Measurements from ENCODE around the gene KIF12. TPM values are rescaled to one million over a fixed set of nuclear protein-coding genes. Genes with fewer than 3 reads are reported as not detected.

The KIF12 gene
- total and polyA plus RNA-seq, 4 experiments from 2014 or later, result not detected

DNA sequence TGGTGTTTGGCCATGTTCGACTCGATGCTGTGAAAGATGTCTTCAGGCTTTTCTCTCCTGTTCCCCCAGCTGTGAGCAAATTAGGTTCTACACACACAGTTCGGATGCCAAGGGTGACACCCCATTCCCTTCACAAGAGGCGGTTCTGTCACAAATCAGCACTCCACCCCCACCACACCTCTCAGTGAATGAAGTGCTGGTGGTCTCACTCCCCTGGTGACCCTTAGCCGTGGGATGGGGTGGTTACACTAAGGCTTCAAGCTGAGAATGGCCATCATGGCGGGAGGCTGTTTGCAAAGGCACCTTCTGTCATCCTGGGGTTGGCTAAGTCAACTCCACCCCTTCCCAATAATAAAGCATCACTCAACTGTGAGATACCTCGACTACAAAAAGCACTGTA lies 47.4 kb downstream of the KIF12 start:
- ChIA-PET POLR2A (ENCODE audit: partially characterized antibody) (no interaction called here), CTCF (ENCODE audit: partially characterized antibody) (no interaction called here)
- H3K9me3 ChIP-seq (ENCODE audit: control insufficient read depth in 1 of 2, low read length in 2 of 2), result no peaks in the 10 kb centered on the region
- DNase-seq, result no peak
- H3K9me3 Mint-ChIP-seq, result no peaks in the 10 kb centered on the region
- no peaks in the 10 kb centered on the region for H3K4me1 Mint-ChIP-seq
- peaks cover 0 to 3% of the 10 kb centered on the region in 2 donors for H3K36me3 Mint-ChIP-seq
- H3K27ac ChIP-seq (ENCODE audit: low read depth, low read length), result no peak overlapping the region
- peaks cover 0 to under 1% of the 10 kb centered on the region in 2 donors for H3K27me3 Mint-ChIP-seq
- no peaks in the 10 kb centered on the region for H3K27me3 ChIP-seq (ENCODE audit: insufficient read depth, low read length)
- H3K36me3 ChIP-seq (ENCODE audit: insufficient read depth, low read length), result no peaks in the 10 kb centered on the region
- no peak overlapping the region for H3K27ac Mint-ChIP-seq
- intact Hi-C loops (cut with micrococcal nuclease), result no loop called here
- H3K4me3 ChIP-seq (ENCODE audit: low read length in 2 of 2), result no peak overlapping the region
- H3K4me3 Mint-ChIP-seq, result no peak overlapping the region
- H3K4me1 ChIP-seq (ENCODE audit: insufficient read depth, low read length), result no peaks in the 10 kb centered on the region

- no peak overlapping the region for H3K27ac Mint-ChIP-seq
- H3K4me1 Mint-ChIP-seq, result no peaks in the 10 kb centered on the region
- no peak overlapping the region for H3K27ac ChIP-seq (ENCODE audit: low read depth, low read length)
- H3K4me3 Mint-ChIP-seq, result no peak overlapping the region
- H3K27me3 Mint-ChIP-seq, result peaks cover 0 to 4% of the 10 kb centered on the region in 2 donors
- POLR2A ChIA-PET (ENCODE audit: partially characterized antibody), result no interaction called here
- H3K4me1 ChIP-seq (ENCODE audit: insufficient read depth, low read length), result no peaks in the 10 kb centered on the region
- DNase-seq, result no peak
- no peaks in the 10 kb centered on the region for H3K36me3 ChIP-seq (ENCODE audit: insufficient read depth, low read length)
- H3K36me3 Mint-ChIP-seq, result peaks cover 0 to 3% of the 10 kb centered on the region in 2 donors
- no peaks in the 10 kb centered on the region for H3K9me3 ChIP-seq (ENCODE audit: control insufficient read depth in 1 of 2, low read length in 2 of 2)
- H3K9me3 Mint-ChIP-seq, result no peaks in the 10 kb centered on the region
- intact Hi-C loops (cut with micrococcal nuclease), result no loop called here
- CTCF ChIA-PET (ENCODE audit: partially characterized antibody), result interaction anchor here (0.9 to 1.0 kb wide), 2 partner anchors 33 to 57 kb away, joined by 3 read pairs; no protein-coding TSS in a partner anchor
- no peaks in the 10 kb centered on the region for H3K27me3 ChIP-seq (ENCODE audit: insufficient read depth, low read length)
- no peak overlapping the region for H3K4me3 ChIP-seq (ENCODE audit: low read length in 2 of 2)
These were observed 47.8 kb downstream of the KIF12 start for GRCh38 chr9:114051281-114051680.

DNA sequence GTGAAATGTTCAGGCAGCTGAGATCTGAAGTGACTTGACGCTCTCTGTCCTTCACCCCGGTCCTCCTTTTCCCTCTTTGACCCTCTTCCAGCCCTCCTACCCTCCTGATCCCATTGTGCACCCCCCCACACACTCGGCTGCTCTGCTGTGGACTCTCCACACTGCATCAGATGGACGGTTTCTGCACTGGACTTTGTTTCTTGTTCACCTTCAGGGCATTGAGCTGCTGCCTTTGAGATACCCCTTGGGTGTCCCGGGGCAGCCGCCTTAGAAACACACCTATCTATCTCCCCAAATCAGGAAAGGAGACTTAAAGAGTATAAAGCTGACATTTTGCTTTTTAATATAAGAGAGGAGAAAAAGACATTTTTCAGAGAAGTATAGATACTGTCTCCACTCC lies 48.4 kb downstream of the KIF12 start:
- POLR2A ChIA-PET (ENCODE audit: partially characterized antibody), result no interaction called here
- H3K9me3 ChIP-seq (ENCODE audit: control insufficient read depth in 1 of 2, low read length in 2 of 2), result no peaks in the 10 kb centered on the region
- intact Hi-C loops (cut with micrococcal nuclease), result no loop called here
- Mint-ChIP-seq H3K4me3 (no peak overlapping the region), H3K4me1 (no peaks in the 10 kb centered on the region), H3K27me3 (peaks cover 0 to 4% of the 10 kb centered on the region in 2 donors), H3K9me3 (no peaks in the 10 kb centered on the region), H3K27ac (no peak overlapping the region), H3K36me3 (peaks cover 0 to 3% of the 10 kb centered on the region in 2 donors)
- no peak for DNase-seq
- no peaks in the 10 kb centered on the region for H3K4me1 ChIP-seq (ENCODE audit: insufficient read depth, low read length)
- CTCF ChIA-PET (ENCODE audit: partially characterized antibody), result interaction anchor here (0.9 to 1.0 kb wide), 2 partner anchors 34 to 57 kb away, joined by 3 read pairs; no protein-coding TSS in a partner anchor
- H3K27ac ChIP-seq (ENCODE audit: low read depth, low read length), result no peak overlapping the region
- H3K27me3 ChIP-seq (ENCODE audit: insufficient read depth, low read length), result no peaks in the 10 kb centered on the region
- no peaks in the 10 kb centered on the region for H3K36me3 ChIP-seq (ENCODE audit: insufficient read depth, low read length)
- no peak overlapping the region for H3K4me3 ChIP-seq (ENCODE audit: low read length in 2 of 2)

DNA sequence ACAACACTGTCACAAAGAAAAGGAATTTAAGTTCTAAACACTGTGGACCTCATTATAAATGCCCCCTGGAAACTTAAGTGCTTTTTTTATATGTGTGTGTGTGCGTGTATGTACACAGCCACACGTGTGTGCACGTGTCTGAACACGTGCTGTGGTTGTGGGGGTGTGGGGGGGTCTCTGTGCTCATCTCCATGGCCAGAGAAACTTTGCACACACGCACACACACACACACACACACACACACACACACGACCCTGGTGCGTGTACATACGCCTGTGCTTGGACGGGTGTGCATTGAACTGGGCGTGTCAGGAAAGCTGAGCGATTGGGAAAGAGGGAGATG lies 48.9 kb downstream of the KIF12 start:
- H3K27ac Mint-ChIP-seq, result no peak overlapping the region
- H3K4me1 Mint-ChIP-seq, result no peaks in the 10 kb centered on the region
- no peak for DNase-seq
- Histone ChIP-seq H3K9me3 (ENCODE audit: control insufficient read depth in 1 of 2, low read length in 2 of 2) (no peaks in the 10 kb centered on the region), H3K36me3 (ENCODE audit: insufficient read depth, low read length) (no peaks in the 10 kb centered on the region), H3K4me1 (ENCODE audit: insufficient read depth, low read length) (no peaks in the 10 kb centered on the region), H3K27me3 (ENCODE audit: insufficient read depth, low read length) (no peaks in the 10 kb centered on the region), H3K27ac (ENCODE audit: low read depth, low read length) (no peak overlapping the region), H3K4me3 (ENCODE audit: low read length in 2 of 2) (no peak overlapping the region)
- intact Hi-C loops (cut with micrococcal nuclease), result no loop called here
- POLR2A ChIA-PET (ENCODE audit: partially characterized antibody), result no interaction called here
- no peak overlapping the region for H3K4me3 Mint-ChIP-seq
- CTCF ChIA-PET (ENCODE audit: partially characterized antibody), result interaction anchor here (0.9 to 1.0 kb wide), 2 partner anchors 34 to 58 kb away, joined by 3 read pairs; no protein-coding TSS in a partner anchor
- H3K9me3 Mint-ChIP-seq, result no peaks in the 10 kb centered on the region
- peaks cover 0 to 4% of the 10 kb centered on the region in 2 donors for H3K27me3 Mint-ChIP-seq
- H3K36me3 Mint-ChIP-seq, result peaks cover 0 to 3% of the 10 kb centered on the region in 2 donors

- intact Hi-C loops (cut with micrococcal nuclease), result no loop called here
- Mint-ChIP-seq H3K4me1 (no peaks in the 10 kb centered on the region), H3K9me3 (no peaks in the 10 kb centered on the region), H3K36me3 (peaks cover 0 to 3% of the 10 kb centered on the region in 2 donors), H3K27me3 (peaks cover 0 to 4% of the 10 kb centered on the region in 2 donors), H3K27ac (no peak overlapping the region), H3K4me3 (no peak overlapping the region)
- no peak overlapping the region for H3K27ac ChIP-seq (ENCODE audit: low read depth, low read length)
- H3K27me3 ChIP-seq (ENCODE audit: insufficient read depth, low read length), result no peaks in the 10 kb centered on the region
- H3K9me3 ChIP-seq (ENCODE audit: control insufficient read depth in 1 of 2, low read length in 2 of 2), result no peaks in the 10 kb centered on the region
- H3K4me1 ChIP-seq (ENCODE audit: insufficient read depth, low read length), result no peaks in the 10 kb centered on the region
- CTCF ChIA-PET (ENCODE audit: partially characterized antibody), result no interaction called here
- no peak overlapping the region for H3K4me3 ChIP-seq (ENCODE audit: low read length in 2 of 2)
- no peaks in the 10 kb centered on the region for H3K36me3 ChIP-seq (ENCODE audit: insufficient read depth, low read length)
- DNase-seq, result no peak
- POLR2A ChIA-PET (ENCODE audit: partially characterized antibody), result no interaction called here
These were observed 49.5 kb downstream of the KIF12 start for GRCh38 chr9:114049441-114050225.

GRCh38 chr9:114048533-114049415 lies 50.3 kb downstream of the KIF12 start:
- Mint-ChIP-seq H3K27me3 (peaks cover 0 to 4% of the 10 kb centered on the region in 2 donors), H3K36me3 (peaks cover 0 to 3% of the 10 kb centered on the region in 2 donors), H3K4me1 (no peaks in the 10 kb centered on the region), H3K27ac (no peak overlapping the region), H3K9me3 (peaks cover 0 to under 1% (median 0%) of the 10 kb centered on the region in 8 donors), H3K4me3 (no peak overlapping the region)
- Histone ChIP-seq H3K27me3 (ENCODE audit: insufficient read depth, low read length) (no peaks in the 10 kb centered on the region), H3K4me3 (ENCODE audit: low read length in 2 of 2) (no peak overlapping the region), H3K4me1 (ENCODE audit: insufficient read depth, low read length) (no peaks in the 10 kb centered on the region), H3K27ac (ENCODE audit: low read depth, low read length) (no peak overlapping the region), H3K36me3 (ENCODE audit: insufficient read depth, low read length) (no peaks in the 10 kb centered on the region), H3K9me3 (ENCODE audit: control insufficient read depth in 1 of 2, low read length in 2 of 2) (no peaks in the 10 kb centered on the region)
- no peak for DNase-seq
- ChIA-PET CTCF (ENCODE audit: partially characterized antibody) (no interaction called here), POLR2A (ENCODE audit: partially characterized antibody) (no interaction called here)
- intact Hi-C loops (cut with micrococcal nuclease), result no loop called here

DNA sequence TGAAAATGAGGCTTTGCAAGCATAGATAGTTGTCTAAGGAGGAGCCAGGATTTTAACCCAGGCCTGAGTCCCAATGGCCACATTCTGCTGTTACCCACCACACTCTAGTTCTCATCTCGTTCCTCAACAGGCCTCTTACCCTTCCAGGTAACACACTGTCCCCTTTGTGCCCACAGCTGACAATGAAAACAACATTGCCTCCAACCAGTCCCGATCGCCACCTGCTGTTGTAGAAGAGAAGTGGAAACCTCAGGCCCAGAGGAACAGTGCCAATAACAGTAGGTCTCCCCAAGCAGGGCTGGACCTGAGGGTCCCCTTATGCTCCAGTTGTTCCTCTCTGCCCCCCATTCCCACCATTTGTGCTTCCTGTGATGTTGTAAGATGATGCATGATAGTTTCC lies 51.4 kb downstream of the KIF12 start:
- Histone ChIP-seq H3K9me3 (ENCODE audit: control insufficient read depth in 1 of 2, low read length in 2 of 2) (no peaks in the 10 kb centered on the region), H3K36me3 (ENCODE audit: insufficient read depth, low read length) (no peaks in the 10 kb centered on the region), H3K4me3 (ENCODE audit: low read length in 2 of 2) (no peak overlapping the region), H3K27ac (ENCODE audit: low read depth, low read length) (no peak overlapping the region), H3K4me1 (ENCODE audit: insufficient read depth, low read length) (no peaks in the 10 kb centered on the region), H3K27me3 (ENCODE audit: insufficient read depth, low read length) (no peaks in the 10 kb centered on the region)
- ChIA-PET POLR2A (ENCODE audit: partially characterized antibody) (no interaction called here), CTCF (ENCODE audit: partially characterized antibody) (no interaction called here)
- intact Hi-C loops (cut with micrococcal nuclease), result no loop called here
- H3K4me1 Mint-ChIP-seq, result no peaks in the 10 kb centered on the region
- peaks cover 0 to 2% (median 0%) of the 10 kb centered on the region in 8 donors for H3K9me3 Mint-ChIP-seq
- H3K27me3 Mint-ChIP-seq, result peaks cover 0 to 4% of the 10 kb centered on the region in 2 donors
- no peak overlapping the region for H3K27ac Mint-ChIP-seq
- peaks cover 0 to 3% of the 10 kb centered on the region in 2 donors for H3K36me3 Mint-ChIP-seq
- no peak overlapping the region for H3K4me3 Mint-ChIP-seq
- DNase-seq, result no peak

All from CD4-positive, alpha-beta memory T cell (primary cell).